Neuronal stem cell (in vitro differentiated cells): ENCODE measurements around the gene SURF2.

Experiments used
- DNase-seq: peaks from one replicate; pipeline ENCODE4 v3.0.0-alpha.2; 2013; ENCODE audit warnings: low spot score
- H2AFZ ChIP-seq: one replicate; pipeline ENCODE4 v1.6.1; 2013; ENCODE audit warnings: mild to moderate bottlenecking, low read length, inconsistent platforms
- H2AK5ac ChIP-seq: 2 replicates; pipeline ENCODE4 v1.6.1; 2013; ENCODE audit warnings: low read depth, mild to moderate bottlenecking, inconsistent platforms, low read length, moderate library complexity, mixed read lengths
- H2BK120ac ChIP-seq: 2 replicates; pipeline ENCODE4 v1.6.1; 2013; ENCODE audit warnings: low read depth, mild to moderate bottlenecking, inconsistent platforms, low read length, moderate library complexity, mixed read lengths
- H2BK12ac ChIP-seq: one replicate; pipeline ENCODE4 v1.6.1; 2013; ENCODE audit warnings: low read length, inconsistent platforms
- H2BK15ac ChIP-seq: 2 replicates; pipeline ENCODE4 v1.6.1; 2013; ENCODE audit warnings: mild to moderate bottlenecking, low read length, inconsistent platforms, mixed read lengths
- H2BK5ac ChIP-seq: one replicate; pipeline ENCODE4 v1.6.1; 2013; ENCODE audit warnings: inconsistent platforms, mild to moderate bottlenecking, low read length, moderate library complexity
- H3K14ac ChIP-seq: one replicate; pipeline ENCODE4 v1.6.1; 2013; ENCODE audit warnings: low read length, inconsistent platforms
- H3K18ac ChIP-seq: 2 replicates; pipeline ENCODE4 v1.6.1; 2013; ENCODE audit warnings: low read length, inconsistent platforms
- H3K23ac ChIP-seq: 2 replicates; pipeline ENCODE4 v1.6.1; 2013; ENCODE audit warnings: low read depth, mild to moderate bottlenecking, mixed read lengths, low read length, inconsistent platforms; ENCODE audit not compliant: poor library complexity
- H3K27ac ChIP-seq: replicated peaks from 3 replicates; pipeline ENCODE4 v1.5.1; 2013; ENCODE audit warnings: low read length, inconsistent platforms
- H3K27me3 ChIP-seq, 3 experiments: 2 replicates each; pipeline ENCODE4 v1.6.1; 2013; ENCODE audit warnings: low read length in 3 of 3, mild to moderate bottlenecking in 2 of 3, inconsistent platforms in 1 of 3, low read depth in 1 of 3, mixed read lengths in 1 of 3, moderate library complexity in 1 of 3; ENCODE audit not compliant: control insufficient read depth in 3 of 3, insufficient read depth in 3 of 3
- H3K36me3 ChIP-seq, 2 donors: replicated peaks in 1 of 2; 2 replicates each; pipeline ENCODE4 v1.6.1; 2013; ENCODE audit warnings: low read length in 2 of 2; ENCODE audit not compliant: control insufficient read depth in 2 of 2, insufficient read depth in 2 of 2
- H3K4ac ChIP-seq: 2 replicates; pipeline ENCODE4 v1.6.1; 2013; ENCODE audit warnings: inconsistent platforms, mild to moderate bottlenecking, low read length, moderate library complexity
- H3K4me1 ChIP-seq, 2 donors: 1 replicate in 1 of 2; 2 replicates in 1 of 2; pipeline ENCODE4 v1.6.1; 2013; ENCODE audit warnings: low read length in 2 of 2, low read depth in 1 of 2; ENCODE audit not compliant: control insufficient read depth in 2 of 2, insufficient read depth in 1 of 2
- H3K4me2 ChIP-seq: one replicate; pipeline ENCODE4 v1.6.1; 2013; ENCODE audit warnings: mild to moderate bottlenecking, low read length, inconsistent platforms; ENCODE audit not compliant: insufficient read depth, poor library complexity, severe bottlenecking
- H3K4me3 ChIP-seq, 2 donors: 2 replicates each; pipeline ENCODE4 v1.5.1; 2013; ENCODE audit warnings: low read length in 2 of 2, mild to moderate bottlenecking in 2 of 2, inconsistent platforms in 1 of 2, moderate library complexity in 1 of 2
- H3K79me1 ChIP-seq: one replicate; pipeline ENCODE4 v1.6.1; 2013; ENCODE audit warnings: low read depth, mild to moderate bottlenecking, inconsistent platforms, low read length, moderate library complexity
- H3K9ac ChIP-seq: one replicate; pipeline ENCODE4 v1.6.1; 2013; ENCODE audit warnings: mild to moderate bottlenecking, low read depth, low read length, inconsistent platforms; ENCODE audit not compliant: poor library complexity
- H3K9me3 ChIP-seq, 2 donors: replicated peaks in 1 of 2; 2 replicates each; pipeline versions ENCODE3 to v1.6.1; 2013; ENCODE audit warnings: low read length in 2 of 2, mild to moderate bottlenecking in 2 of 2, inconsistent platforms in 1 of 2, low read depth in 1 of 2, mixed read lengths in 1 of 2, moderate library complexity in 1 of 2; ENCODE audit not compliant: control insufficient read depth in 2 of 2, insufficient read depth in 1 of 2
- H4K8ac ChIP-seq: one replicate; pipeline ENCODE4 v1.6.1; 2013; ENCODE audit warnings: low read depth, mild to moderate bottlenecking, inconsistent platforms, low read length, moderate library complexity
- H4K91ac ChIP-seq: one replicate; pipeline ENCODE4 v1.6.1; 2013; ENCODE audit warnings: low read length, low read depth, mild to moderate bottlenecking, inconsistent platforms; ENCODE audit not compliant: poor library complexity
- WGBS, 2 donors: extraction: QIAGEN DNeasy Blood & Tissue Kit; methylation state at CpG; one replicate each; pipeline ENCODE4 v1.1.7; 2013; ENCODE audit warnings: missing lambda C conversion rate in 2 of 2, mixed read lengths in 1 of 2; ENCODE audit not compliant: insufficient read length in 2 of 2, insufficient replicate concordance in 1 of 2; ENCODE audit errors: extremely low coverage in 2 of 2; 5-methylcytosine and 5-hydroxymethylcytosine counted together

Gene SURF2

GRCh38 chr9:133335924-133336811, 20.2 kb upstream of the SURF2 start, which contains the start of gene SURF6:
Gene SURF6, minus strand, starts transcription at chr9:133336188. Its CDS starts 56 bp downstream, at chr9:133336132.
- peaks cover 53 to 71% of the 10 kb centered on the region in 2 donors for H3K36me3 ChIP-seq
- peak within 1 kb of the TSS; percentile 79 for H3K27ac ChIP-seq

GRCh38 chr9:133339641-133340040, 16.7 kb upstream of the SURF2 start:
- Histone ChIP-seq H3K4ac (no peak overlapping the region), H3K27me3 (no peaks in the 10 kb centered on the region), H3K4me3 (no peak overlapping the region), H4K91ac (no peak overlapping the region), H4K8ac (no peak overlapping the region), H3K9ac (no peak overlapping the region), H2BK120ac (no peak overlapping the region), H3K23ac (no peak overlapping the region), H3K4me2 (no peak overlapping the region), H2AFZ (no peak overlapping the region), H2BK15ac (no peak overlapping the region), H3K4me1 (peaks cover 5 to 6% of the 10 kb centered on the region in 2 donors), H3K27ac (no peak overlapping the region), H2BK5ac (no peak overlapping the region), H3K79me1 (peaks cover 5% of the 10 kb centered on the region), H3K9me3 (no peaks in the 10 kb centered on the region), H3K36me3 (peaks cover 57 to 71% of the 10 kb centered on the region in 2 donors), H2AK5ac (no peak overlapping the region), H3K18ac (no peak overlapping the region), H2BK12ac (no peak overlapping the region), H3K14ac (no peak overlapping the region)
- no peak for DNase-seq
- no CpG with 5 or more reads among the region's 5 CpGs for WGBS, 2 donors

More at GRCh38 chr9:133335924-133336811, 20.2 kb upstream of the SURF2 start, which contains the start of gene SURF6:
- Histone ChIP-seq H4K91ac (no peak within 1 kb of the TSS), H3K14ac (peak within 1 kb of the TSS; percentile 77), H3K9me3 (no peaks in the 10 kb centered on the region), H2AFZ (peak within 1 kb of the TSS; percentile 95), H3K27me3 (no peaks in the 10 kb centered on the region), H2BK15ac (no peak within 1 kb of the TSS), H3K4ac (peak within 1 kb of the TSS; percentile 70), H2BK5ac (no peak within 1 kb of the TSS), H3K18ac (peak within 1 kb of the TSS; percentile 88), H3K79me1 (peaks cover 12% of the 10 kb centered on the region), H2AK5ac (peak within 1 kb of the TSS; percentile 93), H2BK120ac (peak within 1 kb of the TSS; percentile 25), H2BK12ac (no peak within 1 kb of the TSS), H3K23ac (peak within 1 kb of the TSS; percentile 99), H4K8ac (peak within 1 kb of the TSS; percentile 72), H3K4me2 (peak within 1 kb of the TSS; percentile 82), H3K4me1 (peaks cover 5 to 6% of the 10 kb centered on the region in 2 donors), H3K4me3 (peak within 1 kb of the TSS; percentile 82 to 98), H3K9ac (peak within 1 kb of the TSS; percentile 96)
- DNase-seq, result peak; percentile 83
- no CpG with 5 or more reads among the region's 70 CpGs for WGBS, 2 donors

- Histone ChIP-seq H3K23ac (no peak overlapping the region), H3K4ac (no peak overlapping the region), H2BK120ac (no peak overlapping the region), H2AK5ac (no peak overlapping the region), H3K14ac (no peak overlapping the region), H2BK5ac (no peak overlapping the region), H2BK12ac (no peak overlapping the region), H3K18ac (no peak overlapping the region), H3K79me1 (peaks cover 8% of the 10 kb centered on the region), H3K9me3 (no peaks in the 10 kb centered on the region), H4K8ac (no peak overlapping the region), H3K4me2 (no peak overlapping the region), H4K91ac (no peak overlapping the region), H3K4me1 (peaks cover 5 to 6% of the 10 kb centered on the region in 2 donors), H2AFZ (no peak overlapping the region), H3K27ac (no peak overlapping the region), H3K4me3 (no peak overlapping the region), H2BK15ac (no peak overlapping the region), H3K36me3 (peaks cover 62 to 73% of the 10 kb centered on the region in 2 donors), H3K9ac (no peak overlapping the region), H3K27me3 (no peaks in the 10 kb centered on the region)
- DNase-seq, result no peak
- WGBS, 2 donors, result no CpG with 5 or more reads among the region's 3 CpGs
Observed at GRCh38 chr9:133340256-133340655, 16.1 kb upstream of the SURF2 start.

- H3K36me3 ChIP-seq, result peaks cover 69 to 80% of the 10 kb centered on the region in 2 donors
- peaks cover 3 to 4% of the 10 kb centered on the region in 2 donors for H3K4me1 ChIP-seq
- no peak overlapping the region for H3K14ac ChIP-seq
- H2AK5ac ChIP-seq, result no peak overlapping the region
- H3K4ac ChIP-seq, result no peak overlapping the region
- no peak overlapping the region for H3K4me2 ChIP-seq
- H3K79me1 ChIP-seq, result peaks cover 11% of the 10 kb centered on the region
- no CpG with 5 or more reads among the region's 13 CpGs for WGBS, 2 donors
- H4K91ac ChIP-seq, result no peak overlapping the region
- H3K27ac ChIP-seq, result no peak overlapping the region
- H3K4me3 ChIP-seq, result no peak overlapping the region
- H2BK15ac ChIP-seq, result no peak overlapping the region
- no peak overlapping the region for H4K8ac ChIP-seq
- no peaks in the 10 kb centered on the region for H3K9me3 ChIP-seq
- no peak overlapping the region for H2BK5ac ChIP-seq
- H3K27me3 ChIP-seq, result no peaks in the 10 kb centered on the region
- no peak overlapping the region for H2BK12ac ChIP-seq
- H3K18ac ChIP-seq, result no peak overlapping the region
- H3K23ac ChIP-seq, result no peak overlapping the region
- DNase-seq, result no peak
- no peak overlapping the region for H3K9ac ChIP-seq
- no peak overlapping the region for H2AFZ ChIP-seq
- H2BK120ac ChIP-seq, result no peak overlapping the region
Observed at GRCh38 chr9:133340916-133341315, 15.4 kb upstream of the SURF2 start.
